ENCODE results near the gene GNAS-AS1. TPM values are rescaled to one million over a fixed set of nuclear protein-coding genes. Genes with fewer than 3 reads are reported as not detected.

GNAS-AS1 gene
- total RNA-seq = 1 to 10 TPM in 1 of 2 experiments, under 1 TPM in 1; 0.89 to 1.8 TPM

DNA sequence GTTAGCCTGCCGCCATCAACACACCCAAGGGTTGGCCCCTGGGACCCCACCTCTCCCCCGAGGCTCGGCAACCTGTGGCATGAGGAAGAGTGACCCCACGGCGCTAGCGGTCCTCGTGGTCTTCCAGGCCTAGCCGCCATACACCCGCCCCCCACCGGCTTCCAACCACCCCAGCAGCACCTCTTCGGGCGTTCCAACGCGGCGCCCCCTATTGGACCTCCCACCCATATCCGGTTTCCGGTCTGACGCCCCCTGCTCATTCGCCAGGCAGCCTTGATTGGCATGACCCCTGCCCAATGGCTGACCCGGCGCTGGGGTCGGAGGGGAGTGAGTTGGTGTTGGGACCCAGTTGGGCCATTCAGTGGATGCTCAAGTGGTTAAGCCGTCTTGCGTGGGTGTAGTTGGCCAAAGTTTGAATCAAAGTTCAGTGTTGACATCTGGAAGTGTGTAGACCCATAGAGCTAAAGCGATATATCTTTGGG, at the start of gene GNAS-AS1:
Gene GNAS-AS1, minus strand, starts transcription at position 210 of the 482 bp plus-strand sequence.
- no peaks in the 10 kb centered on the region for H3K9me3 Mint-ChIP-seq (ENCODE audit: low read depth)

GRCh38 chr20:58900397-58900796, 49.7 kb upstream of the GNAS-AS1 start:
- Mint-ChIP-seq H3K4me3 (no peak overlapping the region), H3K4me1 (peaks cover 45% of the 10 kb centered on the region), H3K9me3 (ENCODE audit: low read depth) (no peaks in the 10 kb centered on the region), H3K27ac (no peak overlapping the region), H3K27me3 (no peaks in the 10 kb centered on the region), H3K36me3 (peaks cover 68% of the 10 kb centered on the region)
- no peak for ATAC-seq
- CTCF ChIA-PET = no interaction called here
- no peak for DNase-seq

More for the DNA sequence above, at the start of gene GNAS-AS1:
- H3K4me1 Mint-ChIP-seq = peaks cover 24% of the 10 kb centered on the region
- H3K4me3 Mint-ChIP-seq = peak within 1 kb of the TSS; percentile 80
- no peak within 1 kb of the TSS for H3K27ac Mint-ChIP-seq
- H3K36me3 Mint-ChIP-seq = peaks cover 3% of the 10 kb centered on the region
- peak; percentile 93 for ATAC-seq
- peaks cover 79% of the 10 kb centered on the region for H3K27me3 Mint-ChIP-seq
- DNase-seq = peak; percentile 88
- CTCF ChIA-PET = interaction anchor here (1.4 to 3.8 kb wide), 3 partner anchors 19 to 199 kb away, joined by 3 to 30 read pairs (median 5); partner anchors contain the start of gene STX16

DNA sequence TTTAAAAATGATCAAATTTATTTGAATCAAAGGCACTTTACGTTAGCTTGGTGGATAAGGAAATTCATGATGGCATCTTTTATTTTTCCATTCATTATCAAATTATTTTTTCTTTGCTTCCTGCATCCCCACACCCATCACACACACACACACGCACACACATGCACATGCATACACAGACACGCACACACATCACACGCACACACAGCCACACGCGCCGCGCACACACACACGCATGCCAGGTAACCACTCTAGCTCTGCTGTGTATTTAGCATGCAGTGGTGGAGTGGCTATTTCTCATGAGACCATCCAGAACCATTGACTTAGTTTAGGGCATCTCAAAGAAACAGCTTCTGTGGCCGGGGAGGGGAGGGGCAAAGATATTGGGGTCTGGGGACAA, 48.8 kb upstream of the GNAS-AS1 start:
- Mint-ChIP-seq H3K27me3 (no peaks in the 10 kb centered on the region), H3K9me3 (ENCODE audit: low read depth) (no peaks in the 10 kb centered on the region), H3K36me3 (peaks cover 69% of the 10 kb centered on the region), H3K4me1 (peaks cover 47% of the 10 kb centered on the region), H3K4me3 (no peak overlapping the region), H3K27ac (no peak overlapping the region)
- ATAC-seq = no peak
- DNase-seq = no peak
- CTCF ChIA-PET = interaction anchor here (3.0 kb wide), 1 partner anchor 8 kb away, joined by 12 read pairs; no protein-coding TSS in a partner anchor

GRCh38 chr20:58898629-58899408, 48.1 kb upstream of the GNAS-AS1 start:
- Mint-ChIP-seq H3K27me3 (no peaks in the 10 kb centered on the region), H3K4me1 (peaks cover 53% of the 10 kb centered on the region), H3K4me3 (no peak overlapping the region), H3K36me3 (peaks cover 65% of the 10 kb centered on the region), H3K9me3 (ENCODE audit: low read depth) (no peaks in the 10 kb centered on the region), H3K27ac (no peak overlapping the region)
- ATAC-seq = no peak
- no peak for DNase-seq
- CTCF ChIA-PET = interaction anchor here (1.0 to 3.0 kb wide), 3 partner anchors 9 to 309 kb away, joined by 3 to 12 read pairs (median 3); no protein-coding TSS in a partner anchor

DNA sequence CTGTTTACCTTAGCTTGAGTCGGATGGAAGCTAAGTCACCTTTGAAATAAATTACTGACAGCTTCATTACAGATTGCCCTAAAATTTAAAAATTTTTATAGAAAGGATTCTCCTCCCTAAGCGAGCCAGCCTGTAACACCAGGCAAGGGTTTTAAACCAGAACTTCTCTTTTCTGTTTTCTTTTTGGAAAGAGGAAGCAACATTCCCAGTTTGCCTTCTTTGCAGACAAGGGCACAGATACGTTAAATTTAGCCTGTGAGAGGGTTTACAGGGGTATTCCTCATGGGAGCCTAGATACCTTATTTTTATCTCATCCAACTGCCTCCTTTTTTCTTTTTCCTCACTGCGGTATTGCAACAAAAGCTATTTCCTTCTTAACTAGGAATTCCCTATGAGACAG, 46.8 kb upstream of the GNAS-AS1 start:
- DNase-seq (no peak), ATAC-seq (no peak)
- peaks cover 55% of the 10 kb centered on the region for H3K4me1 Mint-ChIP-seq
- no peaks in the 10 kb centered on the region for H3K27me3 Mint-ChIP-seq
- H3K9me3 Mint-ChIP-seq (ENCODE audit: low read depth) = no peaks in the 10 kb centered on the region
- H3K27ac Mint-ChIP-seq = peak overlapping the region; percentile 57
- CTCF ChIA-PET = interaction anchor here (1.0 to 3.0 kb wide), 3 partner anchors 10 to 247 kb away, joined by 3 to 12 read pairs (median 4); no protein-coding TSS in a partner anchor
- H3K4me3 Mint-ChIP-seq = no peak overlapping the region
- peaks cover 65% of the 10 kb centered on the region for H3K36me3 Mint-ChIP-seq

GRCh38 chr20:58896820-58897219, 46.1 kb upstream of the GNAS-AS1 start:
- no peak for ATAC-seq
- no peaks in the 10 kb centered on the region for H3K27me3 Mint-ChIP-seq
- H3K4me3 Mint-ChIP-seq = no peak overlapping the region
- peaks cover 50% of the 10 kb centered on the region for H3K4me1 Mint-ChIP-seq
- DNase-seq = no peak
- peaks cover 63% of the 10 kb centered on the region for H3K36me3 Mint-ChIP-seq
- CTCF ChIA-PET = interaction anchor here (1.1 kb wide), 1 partner anchor 15 kb away, joined by 3 read pairs; no protein-coding TSS in a partner anchor
- no peaks in the 10 kb centered on the region for H3K9me3 Mint-ChIP-seq (ENCODE audit: low read depth)
- H3K27ac Mint-ChIP-seq = peak overlapping the region; percentile 44

DNA sequence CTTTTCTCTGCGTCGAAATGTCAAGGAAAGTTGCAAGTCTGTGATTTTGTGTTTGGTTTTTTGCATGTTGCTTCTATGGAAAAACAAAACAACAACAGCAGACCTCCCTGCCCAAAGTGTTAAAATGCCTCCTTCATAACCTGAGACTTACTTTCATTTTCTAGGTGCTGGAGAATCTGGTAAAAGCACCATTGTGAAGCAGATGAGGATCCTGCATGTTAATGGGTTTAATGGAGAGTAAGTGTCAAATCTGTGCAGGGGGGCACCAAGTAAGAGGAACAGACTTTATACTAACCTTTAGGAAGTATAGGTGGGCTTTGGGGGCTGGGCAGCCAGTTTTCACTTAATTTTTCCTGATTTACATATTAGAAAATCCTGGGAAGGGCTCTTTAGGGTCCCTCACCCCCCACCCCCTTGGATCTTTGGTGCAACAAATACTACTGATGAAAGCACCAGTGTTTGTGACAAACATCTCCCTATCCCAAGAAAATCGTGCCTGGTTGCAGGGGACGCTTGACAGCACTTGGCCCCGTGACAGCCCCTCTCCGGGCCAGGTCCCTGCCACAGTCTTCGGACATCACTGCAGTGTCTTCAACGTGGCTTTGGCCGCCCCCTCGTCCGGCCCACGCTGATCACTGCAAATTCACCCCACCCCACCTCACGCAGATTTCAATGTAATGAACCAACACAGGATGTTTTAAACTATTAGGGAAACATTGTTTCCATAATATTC, 44.9 kb upstream of the GNAS-AS1 start:
- Mint-ChIP-seq H3K9me3 (ENCODE audit: low read depth) (no peaks in the 10 kb centered on the region), H3K27me3 (no peaks in the 10 kb centered on the region), H3K36me3 (peaks cover 61% of the 10 kb centered on the region), H3K4me1 (peaks cover 50% of the 10 kb centered on the region), H3K4me3 (peak overlapping the region; percentile 60), H3K27ac (peak overlapping the region; percentile 83)
- no peak for ATAC-seq
- DNase-seq = no peak
- CTCF ChIA-PET = no interaction called here

GRCh38 chr20:58894652-58895447, 44.1 kb upstream of the GNAS-AS1 start:
- CTCF ChIA-PET = no interaction called here
- peak overlapping the region; percentile 83 for H3K27ac Mint-ChIP-seq
- H3K9me3 Mint-ChIP-seq (ENCODE audit: low read depth) = no peaks in the 10 kb centered on the region
- H3K4me1 Mint-ChIP-seq = peaks cover 52% of the 10 kb centered on the region
- H3K36me3 Mint-ChIP-seq = peaks cover 57% of the 10 kb centered on the region
- H3K4me3 Mint-ChIP-seq = peak overlapping the region; percentile 60
- H3K27me3 Mint-ChIP-seq = no peaks in the 10 kb centered on the region
- ATAC-seq (no peak), DNase-seq (no peak)

- H3K9me3 Mint-ChIP-seq (ENCODE audit: low read depth) = no peaks in the 10 kb centered on the region
- peak; percentile 80 for DNase-seq
- peaks cover 50% of the 10 kb centered on the region for H3K4me1 Mint-ChIP-seq
Observed at GRCh38 chr20:58893355-58894120, 42.8 kb upstream of the GNAS-AS1 start.

GRCh38 chr20:58892932-58893224, 42.2 kb upstream of the GNAS-AS1 start:
- DNase-seq (no peak), ATAC-seq (no peak)
- Mint-ChIP-seq H3K27ac (peak overlapping the region; percentile 98), H3K36me3 (peaks cover 45% of the 10 kb centered on the region), H3K4me3 (peak overlapping the region; percentile 97), H3K9me3 (ENCODE audit: low read depth) (no peaks in the 10 kb centered on the region), H3K27me3 (no peaks in the 10 kb centered on the region), H3K4me1 (peaks cover 51% of the 10 kb centered on the region)
- CTCF ChIA-PET = no interaction called here

More at GRCh38 chr20:58893355-58894120, 42.8 kb upstream of the GNAS-AS1 start:
- Mint-ChIP-seq H3K27ac (peak overlapping the region; percentile 83), H3K27me3 (no peaks in the 10 kb centered on the region), H3K36me3 (peaks cover 48% of the 10 kb centered on the region), H3K4me3 (peak overlapping the region; percentile 97)
- CTCF ChIA-PET = no interaction called here
- no peak for ATAC-seq

GRCh38 chr20:58892141-58892931, 41.6 kb upstream of the GNAS-AS1 start:
- Mint-ChIP-seq H3K4me1 (peaks cover 51% of the 10 kb centered on the region), H3K36me3 (peaks cover 40% of the 10 kb centered on the region), H3K9me3 (ENCODE audit: low read depth) (no peaks in the 10 kb centered on the region), H3K27ac (peak overlapping the region; percentile 98), H3K27me3 (no peaks in the 10 kb centered on the region), H3K4me3 (peak overlapping the region; percentile 97)
- CTCF ChIA-PET = no interaction called here
- peak; percentile 2 for ATAC-seq
- peak; percentile 81 for DNase-seq

DNA sequence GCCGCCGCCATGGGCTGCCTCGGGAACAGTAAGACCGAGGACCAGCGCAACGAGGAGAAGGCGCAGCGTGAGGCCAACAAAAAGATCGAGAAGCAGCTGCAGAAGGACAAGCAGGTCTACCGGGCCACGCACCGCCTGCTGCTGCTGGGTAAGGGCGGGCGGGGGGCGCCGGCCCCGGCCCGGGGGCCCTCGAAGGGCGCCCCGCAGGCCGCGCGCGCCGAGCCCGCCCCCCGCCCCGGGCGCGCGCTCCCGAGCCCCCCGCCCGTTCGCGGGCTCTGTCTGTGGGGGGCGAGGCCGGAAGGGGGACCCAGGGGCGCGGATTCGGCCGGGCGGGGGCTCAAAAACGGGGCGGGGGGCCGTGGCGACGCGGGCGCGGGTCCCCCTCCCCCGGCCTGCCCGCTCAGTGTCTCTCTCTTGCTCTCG, 41.0 kb upstream of the GNAS-AS1 start:
- Mint-ChIP-seq H3K27me3 (no peaks in the 10 kb centered on the region), H3K4me3 (peak overlapping the region; percentile 97), H3K9me3 (ENCODE audit: low read depth) (no peaks in the 10 kb centered on the region), H3K36me3 (peaks cover 36% of the 10 kb centered on the region), H3K4me1 (peaks cover 52% of the 10 kb centered on the region), H3K27ac (peak overlapping the region; percentile 98)
- CTCF ChIA-PET = no interaction called here
- ATAC-seq (peak; percentile 1), DNase-seq (peak; percentile 57)
